ENCODE results near the gene TSSK1B. TPM values are rescaled to one million over a fixed set of nuclear protein-coding genes. Genes with fewer than 3 reads are reported as not detected.

Gene TSSK1B
- total and polyA plus RNA-seq, 2 of the 4 experiments (the other 2 are of a cell fraction): 0.03 to 0.18 TPM

- no peak overlapping the region for H2BK5ac ChIP-seq (ENCODE audit: low read depth, low read length, poor library complexity, severe bottlenecking)
- no peak overlapping the region for H3K9ac ChIP-seq (ENCODE audit: low read depth, low read length)
- TF ChIP-seq CHD1 (IDR thresholded peaks at IDR 0.05; ENCODE audit: low read depth, low read length) (no peak), MXI1 (IDR thresholded peaks at IDR 0.05; ENCODE audit: borderline replicate concordance, low read depth, low read length) (no peak), BHLHE40 (IDR thresholded peaks at IDR 0.05; ENCODE audit: low read depth, low read length) (no peak), NFE2L2 (IDR thresholded peaks at IDR 0.05; ENCODE audit: low read depth, low read length) (no peak), MAZ (IDR thresholded peaks at IDR 0.05; ENCODE audit: borderline replicate concordance, low read depth, low read length) (no peak), MAFK (IDR thresholded peaks at IDR 0.05; ENCODE audit: low read depth, low read length) (no peak), RCOR1 (IDR thresholded peaks at IDR 0.05; ENCODE audit: insufficient replicate concordance, low read length) (no peak), RFX5 (IDR thresholded peaks at IDR 0.05; ENCODE audit: low read depth, low read length) (no peak), SMC3 (IDR thresholded peaks at IDR 0.05; ENCODE audit: low read depth, low read length) (no peak), POLR2A (IDR thresholded peaks at IDR 0.05; ENCODE audit: low read depth, low read length) (no peak), FOS (IDR thresholded peaks at IDR 0.05; ENCODE audit: low read depth, low read length) (no peak), CEBPB (IDR thresholded peaks at IDR 0.05; ENCODE audit: low read depth, low read length) (no peak), RAD21 (IDR thresholded peaks at IDR 0.05; ENCODE audit: low read length) (no peak), CTCF (conservative IDR thresholded peaks at IDR 0.05; ENCODE audit: low read depth, low read length) (no peak), USF2 (IDR thresholded peaks at IDR 0.05; ENCODE audit: low read depth, low read length) (no peak), ELK1 (IDR thresholded peaks at IDR 0.05; ENCODE audit: borderline replicate concordance, low read depth, low read length) (no peak)
- H4K91ac ChIP-seq (ENCODE audit: insufficient read depth, low read depth, low read length): no peak overlapping the region
- POLR2A ChIA-PET (ENCODE audit: unreplicated experiment): no interaction called here
- no peak overlapping the region for H2AK9ac ChIP-seq (replicated peaks; ENCODE audit: low read depth, low read length, poor library complexity)
- H2AFZ ChIP-seq (replicated peaks; ENCODE audit: low read length, poor library complexity): no peak overlapping the region
- H3K27me3 ChIP-seq (ENCODE audit: control insufficient read depth, insufficient read depth, low read length): no peaks in the 10 kb centered on the region
- no peak overlapping the region; the same call in 1 of the 2 replicates for H4K5ac ChIP-seq (ENCODE audit: low read depth, low read length)
- no peaks in the 10 kb centered on the region for H3K79me1 ChIP-seq (ENCODE audit: low read depth in 1 of 2, low read length in 2 of 2)
- no peak overlapping the region for H2BK20ac ChIP-seq (ENCODE audit: low read depth, low read length)
- H3K4me1 ChIP-seq (ENCODE audit: control insufficient read depth, insufficient read depth, low read length): peaks cover 5% of the 10 kb centered on the region; the same call in 1 of the 2 replicates
- ATAC-seq (ENCODE audit: low read depth) (no peak), DNase-seq (no peak)
- no peak overlapping the region for H3K56ac ChIP-seq (ENCODE audit: extremely low read depth, insufficient read depth, low read length)
- in situ Hi-C loops (cut with MboI; ENCODE audit: low sequenced_read_pairs): no loop called here
- H2BK120ac ChIP-seq (ENCODE audit: low read depth, low read length): no peak overlapping the region
- H3K36me3 ChIP-seq (ENCODE audit: control insufficient read depth, insufficient read depth, low read length): no peaks in the 10 kb centered on the region
- H2BK15ac ChIP-seq (ENCODE audit: low read depth, low read length): no peak overlapping the region
- H4K20me1 ChIP-seq (ENCODE audit: insufficient read depth, low read length): 0 out of 2 replicates have a peak, but pooled peaks cover 3% of the 10 kb centered on the region
- no peak overlapping the region for H3K23ac ChIP-seq (ENCODE audit: low read depth, low read length)
- H2AK5ac ChIP-seq (ENCODE audit: low read depth, low read length): no peak overlapping the region
- intact Hi-C loops (cut with micrococcal nuclease): no loop called here
- no TSS peak for BruUV-seq (replicated peaks)
- no peaks in the 10 kb centered on the region for H3K9me1 ChIP-seq (ENCODE audit: insufficient read depth, low read length)
- no peak overlapping the region for H3K27ac ChIP-seq (ENCODE audit: insufficient read depth, low read length)
- CTCF ChIA-PET: no interaction called here
- H3K18ac ChIP-seq (ENCODE audit: low read depth, low read length): no peak overlapping the region
- dilution Hi-C loops (cut with HindIII; ENCODE audit: low sequenced_read_pairs, unreplicated experiment): no loop called here
- no peak overlapping the region for H3K4ac ChIP-seq (ENCODE audit: low read depth, low read length)
- H3K4me2 ChIP-seq (ENCODE audit: low read depth, low read length): no peak overlapping the region
- H3K14ac ChIP-seq (replicated peaks; ENCODE audit: low read depth, low read length): no peak overlapping the region
- no peaks in the 10 kb centered on the region for H3K9me3 ChIP-seq (ENCODE audit: control insufficient read depth, insufficient read depth, low read length)
- no peak overlapping the region for H3K4me3 ChIP-seq (ENCODE audit: insufficient read depth, low read depth, low read length)
- H4K8ac ChIP-seq (ENCODE audit: low read depth in 2 of 2, low read length in 2 of 2): no peak overlapping the region
Observed at GRCh38 chr5:113463032-113463431, 28.2 kb upstream of the TSSK1B start.
